Naive thymus-derived CD8-positive, alpha-beta T cell (primary cell): ENCODE results near the gene CTRB2. TPM values are rescaled to one million over a fixed set of nuclear protein-coding genes. Genes with fewer than 3 reads are reported as not detected.

Source experiments
- polyA plus RNA-seq, 3 donors: library from polyadenylated mRNA; unstranded; fragments of 300-500 nt; fragmentation: Illumina TruSeq; gene quantifications; one replicate each; pipeline ENCODE4 v1.2.3, GENCODE V29; 2021
- total RNA-seq, 8 experiments: library from RNA in 2 of 8; stranded (reverse) in 2 of 8; gene quantifications; one replicate each; pipeline ENCODE4 v1.2.3 and lab custom pipeline; 2021 to 2026

The CTRB2 gene
- total and polyA plus RNA-seq, 5 experiments from 2014 or later: not detected

Other genes starting within 250 kb of the CTRB2 start
- gene WDR59, start 222.0 kb downstream of the CTRB2 start, total RNA-seq: 100 to 1,000 TPM; 125 to 130 TPM
- 10 to 100 TPM in 1 of 3 donors, 1 to 10 TPM in 2; 6.9 to 12.9 (median 9.7) TPM for gene WDR59, start 222.0 kb downstream of the CTRB2 start, polyA plus RNA-seq
- gene ZNRF1, start 208.1 kb downstream of the CTRB2 start, total RNA-seq: 1 to 10 TPM; 1.3 to 1.5 TPM
- 1 to 10 TPM in 2 of 3 donors, under 1 TPM in 1; 0.73 to 1.3 (median 1.3) TPM for gene ZNRF1, start 208.1 kb downstream of the CTRB2 start, polyA plus RNA-seq
- gene LDHD, start 90.4 kb downstream of the CTRB2 start, total RNA-seq: not detected
- not detected for gene LDHD, start 90.4 kb downstream of the CTRB2 start, polyA plus RNA-seq
- 10 to 100 TPM; 14.0 to 17.1 TPM for gene ZFP1, start 58.6 kb downstream of the CTRB2 start, total RNA-seq
- gene ZFP1, start 58.6 kb downstream of the CTRB2 start, polyA plus RNA-seq: 10 to 100 TPM; 12.4 to 26.5 (median 15.8) TPM
- not detected for gene CTRB1, start 11.8 kb upstream of the CTRB2 start, total RNA-seq
- not detected for gene CTRB1, start 11.8 kb upstream of the CTRB2 start, polyA plus RNA-seq
- under 1 TPM in 1 of 2 experiments, not detected in 1; 0.30 TPM for gene BCAR1, start 44.5 kb upstream of the CTRB2 start, total RNA-seq
- not detected for gene BCAR1, start 44.5 kb upstream of the CTRB2 start, polyA plus RNA-seq
- gene CFDP1, start 226.3 kb upstream of the CTRB2 start, total RNA-seq: 10 to 100 TPM; 34.9 to 39.0 TPM
- gene CFDP1, start 226.3 kb upstream of the CTRB2 start, polyA plus RNA-seq: 10 to 100 TPM; 34.3 to 36.8 (median 34.5) TPM